HG02884 (cell line): ENCODE data around the gene GRIN2D.

ENCODE experiments used
- ATAC-seq: cut with Tn5 transposase; IDR thresholded peaks from one replicate; pipeline ENCODE4 v1.9.1; 2021; ENCODE audit warnings: mild to moderate bottlenecking, moderate library complexity; ENCODE audit not compliant: unreplicated experiment

Gene GRIN2D

DNA sequence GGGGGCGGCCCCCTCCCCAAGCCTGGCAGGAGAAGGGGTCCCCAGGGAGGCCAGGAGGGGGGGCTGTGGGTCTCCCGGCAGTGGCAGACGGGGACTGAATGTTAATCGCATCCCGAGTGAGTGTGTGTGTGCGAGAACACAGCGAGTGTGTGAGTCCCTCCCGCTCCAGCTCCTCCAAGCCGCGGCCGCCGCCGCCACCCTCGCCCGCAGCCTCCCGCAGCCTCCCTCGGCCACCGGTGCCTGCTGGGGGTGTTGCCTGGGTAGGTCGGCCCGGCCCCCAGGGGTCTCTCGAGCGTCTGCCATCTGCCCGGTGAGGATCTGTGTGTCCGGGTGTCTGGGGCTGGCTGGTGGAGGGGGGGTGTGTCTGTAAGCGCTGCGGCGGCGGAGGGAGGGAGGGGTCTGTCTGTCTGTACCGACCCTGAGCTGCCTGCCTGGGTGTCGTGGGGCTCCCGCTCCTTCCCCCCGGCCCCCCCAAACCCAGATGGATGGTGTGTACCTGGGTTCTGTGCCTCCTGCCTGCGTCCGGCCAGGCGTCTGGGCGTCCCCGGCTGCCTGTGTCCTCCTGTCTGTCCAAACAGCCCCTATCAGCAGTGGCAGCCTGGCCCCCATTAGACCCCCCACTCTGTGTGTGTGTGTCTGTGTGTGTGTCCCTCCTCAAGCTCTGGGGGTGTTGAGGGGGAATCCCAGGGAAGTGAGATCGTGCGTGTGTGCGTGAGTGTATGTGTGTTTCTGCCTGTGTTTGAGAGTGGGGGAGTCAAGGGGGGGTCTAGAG lies at the start of gene GRIN2D:
TSS of gene GRIN2D (plus strand) at position 110 of the 772 bp plus-strand sequence. CDS start 4,725 bp downstream, outside the sequence.
- ATAC-seq: no peak

DNA sequence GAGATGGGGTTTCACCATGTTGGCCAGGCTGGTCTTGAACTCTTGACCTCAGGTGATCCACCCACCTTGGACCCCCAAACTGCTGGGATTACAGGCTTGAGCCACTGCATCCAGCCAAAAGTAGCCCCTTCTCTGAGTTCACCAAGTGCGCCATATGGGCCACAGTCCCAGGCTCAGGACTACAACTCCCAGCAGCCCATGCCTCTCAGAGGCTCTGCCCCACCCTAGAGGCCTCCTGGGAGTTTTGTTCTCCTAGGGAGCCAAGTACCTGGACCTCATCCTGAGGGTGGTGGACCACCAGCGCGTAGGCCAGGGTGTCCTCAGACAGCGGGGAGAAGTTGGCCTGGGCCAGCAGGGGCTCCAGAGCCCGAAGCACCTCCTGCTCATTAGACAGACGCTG lies 48.6 kb upstream of the GRIN2D start:
- ATAC-seq: no peak

DNA sequence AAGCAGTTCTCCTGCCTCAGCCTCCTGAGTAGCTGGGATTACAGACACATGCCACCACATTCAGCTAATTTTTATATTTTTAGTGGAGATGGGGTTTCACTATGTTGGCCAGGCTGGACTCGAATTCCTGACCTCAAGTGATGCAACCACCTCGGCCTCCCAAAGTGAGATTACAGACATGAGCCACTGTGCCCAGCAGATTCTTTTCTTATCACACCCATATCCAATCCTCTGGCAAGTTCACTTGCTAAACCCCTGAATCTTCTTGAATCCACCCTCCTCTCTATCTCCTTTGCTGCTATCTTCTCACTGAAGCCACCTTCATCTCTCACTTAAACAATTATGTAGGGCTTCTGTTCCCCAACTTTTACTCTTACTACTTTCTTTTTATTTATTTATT lies 47.3 kb upstream of the GRIN2D start:
- ATAC-seq: no peak

DNA sequence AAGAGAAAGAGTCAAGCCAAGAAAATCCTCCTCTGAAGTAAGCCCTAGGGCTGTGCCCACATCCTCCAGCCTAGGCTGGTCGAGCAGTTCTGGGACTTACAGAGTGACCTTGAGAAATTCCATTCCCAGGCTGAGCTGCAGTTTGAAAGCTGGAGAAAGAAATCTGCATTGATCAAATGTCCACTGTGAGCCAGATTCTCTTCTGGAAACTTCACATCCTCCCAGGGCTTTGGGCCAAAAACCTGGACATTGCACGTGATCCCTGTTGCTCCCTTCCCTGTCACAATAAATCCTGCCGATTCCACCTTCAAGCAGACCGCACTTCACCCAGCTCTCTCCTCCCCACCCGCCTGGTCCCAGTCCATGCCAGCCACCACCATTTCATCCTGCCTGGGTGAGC lies 45.4 kb upstream of the GRIN2D start:
- ATAC-seq: no peak

DNA sequence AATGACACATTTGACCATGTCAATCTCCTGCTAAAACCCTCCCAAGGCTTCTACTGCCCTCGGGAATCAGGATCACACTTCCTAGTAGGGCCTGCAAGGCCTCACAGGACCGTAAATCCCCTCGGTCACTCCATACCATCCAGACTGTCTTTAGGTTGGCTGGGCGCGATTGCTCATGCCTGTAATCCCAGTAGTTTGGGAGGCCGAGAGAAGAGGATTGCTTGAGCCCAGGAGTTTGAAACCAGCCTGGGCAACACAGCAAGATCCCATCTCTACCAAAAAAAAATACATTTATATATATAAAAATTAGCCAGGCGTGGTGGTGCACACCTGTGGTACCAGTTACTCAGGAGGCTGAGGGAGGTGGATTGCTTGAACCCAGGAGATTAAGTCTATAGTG lies 44.7 kb upstream of the GRIN2D start:
- no peak for ATAC-seq

DNA sequence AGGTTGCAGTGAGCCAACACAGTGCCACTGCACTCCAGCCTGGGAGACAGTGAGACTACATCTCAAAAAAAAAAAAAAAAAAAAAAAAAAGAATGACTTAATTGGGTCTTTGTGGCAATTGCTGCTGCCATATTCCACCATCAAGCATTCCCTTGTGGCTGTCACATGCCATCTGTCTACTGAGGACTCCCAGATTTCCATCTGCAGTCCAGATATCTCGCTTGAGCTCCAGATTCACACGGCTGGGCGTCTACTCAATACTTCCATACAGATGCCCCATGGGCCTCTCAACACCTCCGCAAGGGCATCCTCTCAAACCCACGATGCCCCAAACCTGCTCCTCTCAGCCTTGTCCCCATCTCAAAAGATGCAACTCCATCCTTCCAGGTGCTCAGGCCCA lies 42.6 kb upstream of the GRIN2D start:
- ATAC-seq: no peak

DNA sequence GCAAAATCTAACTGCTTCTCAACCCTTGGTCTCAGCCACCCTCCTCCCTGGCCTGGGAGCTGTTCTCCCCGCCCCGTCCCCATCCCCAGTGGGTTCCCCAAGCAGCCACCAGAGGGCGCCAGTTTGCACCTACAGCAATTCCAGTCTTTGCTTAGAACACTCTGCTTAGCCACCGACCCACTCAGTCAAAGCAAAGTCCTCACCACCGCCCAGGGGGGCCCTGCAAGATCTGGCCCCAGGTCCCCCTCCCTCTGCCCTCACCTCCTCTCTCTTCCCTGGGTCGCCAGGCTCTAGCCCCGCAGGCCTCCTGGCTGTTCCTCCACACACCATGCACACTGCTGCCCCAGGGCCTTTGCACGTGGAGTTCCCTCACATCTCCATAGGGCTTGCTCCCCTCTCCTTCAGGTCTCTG lies 42.1 kb upstream of the GRIN2D start:
- ATAC-seq: no peak

DNA sequence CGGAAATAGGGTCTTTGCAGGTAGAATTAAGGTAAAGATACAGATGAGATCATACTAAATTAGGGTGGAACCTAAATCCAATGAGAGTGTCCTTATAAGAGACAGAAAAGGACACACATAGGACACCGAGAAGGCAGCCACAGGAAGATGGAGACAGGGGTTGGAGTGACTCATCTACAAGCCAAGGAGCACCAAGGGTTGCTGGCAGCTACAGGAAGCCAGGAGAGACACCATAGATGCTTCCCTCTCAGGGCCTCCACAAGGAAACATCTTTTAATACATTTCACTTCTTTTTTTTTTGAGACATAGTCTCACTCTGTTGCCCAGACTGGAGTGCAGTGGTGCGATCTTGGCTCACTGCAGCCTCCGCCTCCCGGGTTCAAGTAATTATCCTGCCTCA lies 39.8 kb upstream of the GRIN2D start:
- no peak for ATAC-seq

DNA sequence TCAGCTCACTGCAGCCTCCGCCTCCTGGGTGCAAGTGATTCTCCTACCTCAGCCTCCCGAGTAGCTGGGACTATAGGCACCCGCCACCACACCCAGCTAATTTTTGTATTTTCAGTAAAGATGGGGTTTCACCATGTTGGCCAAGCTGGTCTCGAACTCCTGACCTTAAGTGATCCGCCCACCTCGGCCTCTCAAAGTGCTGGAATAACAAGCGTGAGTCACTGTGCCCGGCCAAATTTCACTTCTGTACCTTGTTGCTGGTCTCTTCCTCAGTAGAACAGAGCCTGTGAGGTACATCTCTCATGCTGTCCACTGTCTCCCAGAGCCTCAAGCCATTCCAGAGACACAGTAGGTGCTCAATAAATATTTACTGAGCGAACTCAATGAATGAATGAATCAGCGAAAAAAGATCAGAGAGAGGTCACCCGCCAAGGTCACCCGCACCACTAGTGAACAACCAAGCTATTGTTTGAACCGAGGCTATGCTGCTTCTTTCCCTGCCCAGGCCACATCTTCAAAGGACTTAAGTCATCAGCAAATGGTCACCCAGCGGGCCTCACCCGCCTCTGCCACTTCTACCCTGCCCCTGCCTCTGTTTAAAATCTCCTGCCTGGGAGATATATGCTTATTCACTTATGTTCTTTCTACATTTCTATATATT lies 39.0 kb upstream of the GRIN2D start:
- ATAC-seq: no peak

DNA sequence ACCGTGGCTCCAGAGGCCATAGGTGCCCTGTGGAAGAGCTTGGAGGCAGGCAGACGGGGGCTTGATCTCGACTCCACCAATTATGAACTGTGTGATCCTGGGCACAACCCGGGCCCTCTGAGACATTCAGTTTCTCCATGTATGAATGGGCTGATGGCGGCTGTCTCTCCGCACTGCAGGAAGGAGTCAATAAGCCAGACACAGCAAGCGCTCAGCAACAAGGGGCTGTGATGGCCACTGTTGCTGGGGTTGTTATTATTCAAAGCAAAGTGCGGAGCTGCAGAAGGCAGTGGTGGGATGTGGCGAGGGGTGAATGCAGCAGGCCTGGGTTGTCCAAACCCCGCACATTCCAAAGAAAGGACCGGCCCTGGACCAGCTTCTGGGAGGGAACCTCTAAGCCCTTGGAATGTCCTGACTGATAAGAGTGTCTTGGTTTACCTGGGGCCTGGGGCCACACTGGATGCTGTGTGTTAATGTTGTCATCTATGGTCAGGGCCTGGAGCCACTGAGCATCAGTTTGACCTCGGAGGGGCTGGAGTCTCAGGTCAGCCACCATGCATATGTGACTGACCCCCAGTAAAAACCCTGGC lies 38.0 kb upstream of the GRIN2D start:
- ATAC-seq: no peak

DNA sequence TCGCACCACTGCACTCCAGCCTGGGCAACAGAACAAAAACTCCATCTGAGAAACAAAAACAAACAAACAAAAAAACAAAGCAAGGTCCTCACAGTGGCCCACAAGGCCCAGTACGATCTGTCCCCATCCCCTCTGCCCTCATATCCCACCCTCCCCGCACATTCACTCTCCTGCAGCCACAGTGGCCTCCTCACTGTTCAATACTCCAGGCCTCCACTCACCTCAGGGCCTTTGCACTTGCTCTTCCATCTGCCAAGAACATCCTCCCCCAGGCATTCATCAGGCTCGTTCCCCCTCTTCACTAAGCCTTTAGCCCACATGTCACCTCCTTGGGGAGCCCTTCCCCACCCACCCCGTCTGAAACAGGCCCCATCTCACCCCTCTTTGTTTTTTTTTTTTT lies 34.3 kb upstream of the GRIN2D start:
- no peak for ATAC-seq

DNA sequence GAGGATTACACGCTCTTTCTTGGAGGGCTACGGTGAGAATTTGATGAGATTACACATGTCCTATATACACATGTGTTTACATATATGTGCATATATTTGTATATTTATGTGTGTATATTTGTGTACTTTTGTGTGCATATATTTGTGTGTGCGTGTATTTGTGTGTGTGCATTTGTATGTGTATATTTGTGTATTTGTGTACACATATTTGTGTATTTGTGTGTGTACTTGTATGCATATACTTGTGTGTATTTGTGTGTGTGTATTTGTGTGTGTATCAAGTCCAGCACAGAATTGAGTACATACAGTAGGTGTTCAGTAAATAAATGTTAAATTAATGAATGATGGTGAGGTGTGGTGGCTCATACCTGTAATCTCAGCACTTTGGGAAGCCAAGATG lies 31.6 kb upstream of the GRIN2D start:
- no peak for ATAC-seq

DNA sequence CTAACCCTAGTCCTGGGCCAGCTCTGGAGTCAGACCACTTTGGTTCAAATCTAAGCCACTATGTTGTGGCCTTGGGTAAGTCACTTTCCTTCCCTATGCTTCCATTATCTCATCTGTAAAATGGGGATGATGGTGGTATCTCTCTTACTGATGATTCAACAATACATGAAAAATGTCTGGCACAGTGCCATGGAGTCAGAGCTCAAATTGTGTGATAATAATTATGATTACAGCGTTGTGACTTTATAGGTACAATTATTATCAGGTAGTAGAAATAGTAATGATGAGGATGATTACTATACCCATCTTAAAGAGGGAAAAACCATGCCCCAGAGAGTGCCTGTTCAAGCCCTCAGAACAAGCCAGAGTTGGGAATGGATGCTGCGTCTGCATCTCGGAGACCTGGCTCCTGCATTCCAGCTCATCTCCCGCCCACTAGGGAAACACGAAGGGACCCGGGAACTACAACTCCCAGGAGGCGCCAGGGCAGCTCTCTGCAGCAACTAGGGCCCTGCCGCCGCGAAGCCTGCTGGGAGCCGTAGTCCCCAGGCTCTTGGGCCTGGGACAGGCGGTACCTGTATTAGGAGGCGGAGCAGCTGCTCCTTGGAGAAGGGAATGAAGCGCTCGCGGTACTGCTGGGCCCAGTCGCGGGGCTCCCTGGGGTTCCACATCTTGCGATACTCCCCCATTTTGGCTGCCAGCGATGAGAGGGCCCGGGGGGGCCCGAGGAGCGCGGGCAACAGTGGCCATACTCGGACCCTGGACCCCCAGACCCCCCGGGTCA lies 30.6 kb upstream of the GRIN2D start:
- peak; percentile 35 for ATAC-seq

DNA sequence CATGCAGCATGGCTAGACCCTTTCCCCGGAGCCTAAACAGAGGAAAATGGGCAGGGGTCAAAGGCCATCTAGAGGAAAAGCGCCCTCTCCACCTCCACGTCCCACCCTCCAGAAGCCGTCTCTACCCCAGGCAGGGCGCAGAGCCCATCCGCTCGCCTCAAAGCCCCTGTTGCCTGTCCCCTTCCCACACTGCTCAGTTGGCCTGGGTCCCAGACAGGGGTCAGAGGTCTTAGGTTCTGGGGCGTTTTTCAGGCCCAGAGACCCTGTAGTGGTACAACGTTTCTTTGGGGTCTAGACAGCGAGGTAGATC lies 30.0 kb upstream of the GRIN2D start:
- peak; percentile 3 for ATAC-seq

DNA sequence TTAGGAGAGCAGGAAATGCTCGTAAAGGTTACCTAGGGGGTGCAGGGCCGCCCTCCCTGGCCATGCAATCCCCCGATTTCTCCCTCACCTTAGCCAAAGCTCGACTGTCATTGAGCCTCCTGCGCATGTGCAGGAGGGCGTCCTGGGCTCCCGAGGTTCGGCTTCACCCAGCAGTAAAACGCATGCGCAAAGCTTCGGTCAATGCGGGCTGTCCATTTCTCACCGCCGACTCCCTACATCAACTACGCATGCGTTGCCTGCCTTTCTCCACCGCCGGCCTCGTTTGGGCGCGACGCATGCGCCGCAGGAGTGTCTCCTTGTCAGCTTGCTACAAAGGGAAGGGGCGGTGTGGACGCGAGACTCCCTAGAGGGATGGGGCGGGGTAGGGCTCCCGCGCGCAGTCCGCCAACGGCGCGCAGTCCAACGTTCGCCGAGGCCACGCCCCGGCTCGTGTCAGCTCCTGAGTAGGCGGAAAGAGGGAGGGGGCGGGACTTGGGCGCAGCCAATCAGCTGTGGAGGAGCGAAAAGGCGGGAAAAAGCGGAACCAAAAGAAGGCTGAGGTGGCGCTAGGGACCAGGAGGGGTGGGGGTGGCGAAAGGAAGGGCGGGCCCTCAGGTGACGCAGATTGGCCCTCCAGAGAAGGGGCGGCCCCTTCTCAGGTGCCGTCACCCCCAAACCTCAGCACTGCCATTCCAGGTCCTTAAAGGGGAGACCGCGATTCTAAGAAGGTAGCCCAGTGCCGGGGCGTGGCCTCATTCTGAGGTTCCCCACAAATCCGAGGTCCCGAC lies 29.5 kb upstream of the GRIN2D start, which contains the start of the genes SYNGR4 and TMEM143:
TSS of gene SYNGR4 (plus strand) at position 558 of the 788 bp plus-strand sequence. CDS start 1,476 bp downstream, outside the sequence.
TSS of gene TMEM143 (minus strand) at position 131 of the 788 bp plus-strand sequence. CDS start at position 111, 20 bp downstream.
- peak; percentile 81 for ATAC-seq

DNA sequence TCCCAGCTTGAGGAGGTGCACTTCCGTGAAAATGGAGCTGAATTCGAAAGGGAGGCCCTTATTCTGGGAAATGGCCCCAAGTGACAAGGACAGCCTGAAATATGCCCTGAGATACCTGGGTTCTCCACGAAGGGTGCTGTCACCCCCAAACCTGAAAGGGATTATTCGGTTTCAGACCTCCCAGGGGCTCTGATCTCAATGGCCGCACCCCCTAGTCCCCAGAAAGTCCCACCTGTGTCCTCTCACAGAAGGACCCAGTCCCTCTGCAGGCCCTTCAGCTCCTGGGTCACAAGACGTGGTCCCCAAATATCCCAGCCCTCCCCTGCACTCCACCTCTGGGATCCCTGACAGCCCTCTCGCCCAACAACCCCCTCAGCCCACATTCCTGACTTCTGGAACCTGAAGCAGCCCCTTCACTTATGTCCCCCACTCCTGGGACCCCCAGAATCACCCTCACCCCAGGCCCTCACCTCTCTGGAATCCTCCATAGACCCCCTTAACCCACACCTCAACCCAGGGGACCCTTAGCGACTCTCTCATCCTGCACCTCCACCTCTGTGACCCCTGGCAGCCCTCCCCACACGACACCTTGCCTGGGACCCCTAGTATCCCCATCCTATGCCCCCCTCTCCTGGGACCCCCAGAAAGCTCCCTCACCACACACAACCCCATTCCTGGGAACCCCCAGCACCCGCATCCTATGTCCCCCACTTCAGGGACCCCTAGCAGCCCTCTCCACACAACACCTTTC lies 28.7 kb upstream of the GRIN2D start:
- ATAC-seq: no peak

DNA sequence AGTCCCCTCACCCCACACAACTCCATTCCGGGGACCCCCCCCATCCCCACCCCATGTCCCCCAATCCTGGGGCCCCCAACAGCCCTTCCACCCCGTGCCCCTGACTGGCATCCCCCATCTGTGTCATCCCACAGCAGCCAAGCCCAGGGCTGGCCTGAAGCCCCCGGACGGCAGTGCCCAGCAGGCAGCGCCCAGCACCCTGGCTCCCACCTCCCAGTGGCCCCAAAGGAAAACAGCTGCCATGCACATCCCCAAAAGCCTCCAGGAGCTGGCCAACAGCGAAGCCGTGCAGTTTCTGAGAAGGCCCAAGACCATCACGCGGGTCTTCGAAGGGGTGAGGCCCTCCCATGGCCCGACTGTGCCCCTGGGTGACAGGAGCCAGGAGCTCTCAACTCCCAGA lies 27.9 kb upstream of the GRIN2D start:
- no peak for ATAC-seq

DNA sequence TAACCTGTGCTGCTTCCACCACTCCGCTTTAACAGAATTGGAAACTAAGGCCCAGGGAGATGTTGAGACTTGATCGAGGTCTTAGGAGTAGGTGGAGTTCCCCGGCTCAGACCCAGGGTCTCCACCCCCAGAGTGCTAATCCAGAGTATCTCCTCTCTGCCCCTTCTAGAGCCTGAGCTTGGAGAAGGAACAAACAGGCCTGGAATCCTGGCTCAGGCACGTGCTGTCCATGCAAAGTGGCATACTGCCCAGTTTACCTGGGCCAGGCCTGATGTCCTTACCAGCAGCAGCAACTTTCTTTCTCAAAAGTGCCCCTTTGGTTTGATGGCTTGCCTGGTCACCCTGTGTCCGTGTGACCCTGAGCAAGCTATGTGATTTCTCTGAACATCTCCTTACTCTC lies 25.6 kb upstream of the GRIN2D start:
- no peak for ATAC-seq

DNA sequence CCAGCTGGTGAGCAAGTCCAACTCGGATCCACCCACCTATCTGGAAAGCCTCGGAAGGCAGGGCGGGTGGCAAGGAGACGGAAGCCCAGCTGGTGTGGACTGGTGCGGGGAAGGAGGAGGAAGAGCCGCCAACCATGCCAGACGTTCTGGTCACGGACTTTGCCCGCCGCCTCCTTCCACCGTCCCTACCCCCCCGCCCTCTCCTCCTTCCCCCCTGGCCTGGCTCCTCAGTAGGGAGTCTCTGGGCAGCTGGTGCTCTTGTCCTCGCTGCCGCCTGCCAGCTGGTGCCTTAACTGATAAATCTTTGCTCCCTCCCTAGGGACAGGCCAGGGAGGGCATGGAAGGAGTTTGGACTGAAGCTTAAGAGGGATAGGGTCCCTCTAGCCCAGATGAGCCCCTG lies 24.5 kb upstream of the GRIN2D start:
- no peak for ATAC-seq

DNA sequence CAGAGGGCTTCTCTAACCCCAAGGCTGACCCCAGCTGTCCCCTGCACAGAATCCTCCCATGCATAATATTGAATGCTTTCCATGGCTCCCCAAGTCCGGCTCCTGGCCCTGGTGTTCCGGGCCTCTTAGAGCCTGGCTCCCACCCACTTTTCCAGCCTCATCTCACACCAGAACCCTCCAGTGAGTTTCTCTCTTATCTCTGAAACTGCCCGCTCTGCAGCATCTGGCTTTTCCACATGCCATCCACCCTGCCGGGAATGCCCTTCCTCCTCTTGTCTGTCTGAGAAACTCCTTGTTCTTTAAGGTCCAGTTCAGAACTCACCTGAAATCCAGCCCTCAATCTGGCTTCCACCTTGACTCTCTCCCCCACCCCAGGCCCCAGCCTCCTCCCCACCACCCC lies 22.5 kb upstream of the GRIN2D start:
- ATAC-seq: no peak
